Measurements from ENCODE around the gene B3GALT5. TPM values are rescaled to one million over a fixed set of nuclear protein-coding genes. Genes with fewer than 3 reads are reported as not detected.

Gene B3GALT5
- total and polyA plus RNA-seq, 2 donors (not counting 1 experiment from before 2014, with no cell fraction given) = not detected

GRCh38 chr21:39712976-39713375 is 100.2 kb downstream of the B3GALT5 start:
- Histone ChIP-seq H3K27me3 (replicated peaks in 1 of 4; ENCODE audit: control extremely low read depth in 1 of 4, control insufficient read depth in 3 of 4, insufficient read depth in 4 of 4, low read length in 3 of 4) (no peaks in the 10 kb centered on the region), H3K36me3 (replicated peaks in 1 of 2; ENCODE audit: control extremely low read depth in 1 of 2, control insufficient read depth in 1 of 2, extremely low read depth in 1 of 2, insufficient read depth in 2 of 2, low read length in 1 of 2) (no peaks in the 10 kb centered on the region), H3K79me2 (ENCODE audit: control insufficient read depth, insufficient read depth, low read length) (no peaks in the 10 kb centered on the region), H3K27ac (ENCODE audit: low read length in 2 of 2) (no peak overlapping the region), H3K4me1 (ENCODE audit: control insufficient read depth in 2 of 2, insufficient read depth in 2 of 2, low read length in 2 of 2) (no peaks in the 10 kb centered on the region), H3K4me3 (ENCODE audit: control extremely low read depth in 1 of 5, extremely low read depth in 1 of 5, insufficient read depth in 1 of 5, low read depth in 2 of 5, low read length in 4 of 5) (no peak overlapping the region), H3K9me3 (ENCODE audit: control extremely low read depth in 1 of 3, control insufficient read depth in 2 of 3, insufficient read depth in 1 of 3, low read length in 2 of 3) (no peaks in the 10 kb centered on the region), H3K9ac (ENCODE audit: low read length) (no peak overlapping the region), H2AFZ (ENCODE audit: insufficient read depth, low read depth, low read length, poor library complexity, severe bottlenecking) (no peak overlapping the region), H3K4me2 (replicated peaks; ENCODE audit: low read depth, low read length, poor library complexity, severe bottlenecking) (no peak overlapping the region), H4K20me1 (ENCODE audit: control insufficient read depth, insufficient read depth, low read length, poor library complexity, severe bottlenecking) (no peaks in the 10 kb centered on the region)
- no peak for DNase-seq
- no peak for ATAC-seq (ENCODE audit: low read depth)
- Mint-ChIP-seq H3K4me1 (no peaks in the 10 kb centered on the region), H3K4me3 (no peak overlapping the region), H3K27ac (no peak overlapping the region), H3K27me3 (no peaks in the 10 kb centered on the region), H3K9me3 (ENCODE audit: insufficient read depth) (no peaks in the 10 kb centered on the region)
- 72% methylated on average over 2 of the region's 3 CpGs for WGBS (ENCODE audit: insufficient coverage)
- TF ChIP-seq CTCF (IDR thresholded peaks at IDR 0.05) = no peak
- TF ChIP-seq EZH2 (IDR thresholded peaks at IDR 0.05; ENCODE audit: borderline replicate concordance, insufficient read depth, low read depth, low read length, poor library complexity, severe bottlenecking) = no peak
- CTCF ChIA-PET = interaction anchor here (1.4 kb wide), 1 partner anchor 196 kb away, joined by 3 read pairs; no protein-coding TSS in a partner anchor
- intact Hi-C loops (cut with micrococcal nuclease) = no loop called here
- POLR2A ChIA-PET = no interaction called here

DNA sequence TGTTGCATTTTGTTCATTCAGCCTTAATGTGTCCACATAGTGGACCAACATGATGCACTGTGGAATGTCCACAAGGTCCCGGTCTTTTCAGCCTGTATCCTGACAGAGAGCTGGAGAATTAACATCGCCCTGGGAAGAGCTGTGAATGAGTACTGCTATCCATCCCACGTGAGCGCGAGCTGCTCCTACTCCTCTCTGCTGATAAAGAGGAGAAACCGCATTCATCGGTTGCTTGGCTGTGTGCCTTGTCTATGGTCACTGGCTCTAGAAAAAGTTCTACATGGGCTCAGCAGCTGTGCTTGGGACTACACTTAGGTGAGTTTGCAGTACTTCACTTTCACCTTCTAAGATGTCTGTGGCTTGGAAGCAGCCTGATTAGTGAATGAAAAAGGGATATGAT is 101.2 kb downstream of the B3GALT5 start:
- Mint-ChIP-seq H3K4me1 (no peaks in the 10 kb centered on the region), H3K27ac (no peak overlapping the region), H3K9me3 (ENCODE audit: insufficient read depth) (no peaks in the 10 kb centered on the region), H3K27me3 (no peaks in the 10 kb centered on the region), H3K4me3 (no peak overlapping the region)
- ChIA-PET POLR2A (no interaction called here), CTCF (interaction anchor here (0.6 kb wide), 1 partner anchor 196 kb away, joined by 3 read pairs; no protein-coding TSS in a partner anchor)
- DNase-seq = no peak
- no peak overlapping the region for H2AFZ ChIP-seq (ENCODE audit: insufficient read depth, low read depth, low read length, poor library complexity, severe bottlenecking)
- no peaks in the 10 kb centered on the region for H3K27me3 ChIP-seq (replicated peaks in 1 of 4; ENCODE audit: control extremely low read depth in 1 of 4, control insufficient read depth in 3 of 4, insufficient read depth in 4 of 4, low read length in 3 of 4)
- no peak for ATAC-seq (ENCODE audit: low read depth)
- no peaks in the 10 kb centered on the region for H4K20me1 ChIP-seq (ENCODE audit: control insufficient read depth, insufficient read depth, low read length, poor library complexity, severe bottlenecking)
- no peak overlapping the region for H3K4me2 ChIP-seq (replicated peaks; ENCODE audit: low read depth, low read length, poor library complexity, severe bottlenecking)
- H3K9ac ChIP-seq (ENCODE audit: low read length) = no peak overlapping the region
- H3K79me2 ChIP-seq (ENCODE audit: control insufficient read depth, insufficient read depth, low read length) = no peaks in the 10 kb centered on the region
- H3K4me1 ChIP-seq (ENCODE audit: control insufficient read depth in 2 of 2, insufficient read depth in 2 of 2, low read length in 2 of 2) = no peaks in the 10 kb centered on the region
- no peaks in the 10 kb centered on the region for H3K36me3 ChIP-seq (replicated peaks in 1 of 2; ENCODE audit: control extremely low read depth in 1 of 2, control insufficient read depth in 1 of 2, extremely low read depth in 1 of 2, insufficient read depth in 2 of 2, low read length in 1 of 2)
- WGBS (ENCODE audit: insufficient coverage) = 92% methylated on average over 5 of the region's 7 CpGs
- intact Hi-C loops (cut with micrococcal nuclease) = no loop called here
- H3K27ac ChIP-seq (ENCODE audit: low read length in 2 of 2) = no peak overlapping the region
- H3K9me3 ChIP-seq (ENCODE audit: control extremely low read depth in 1 of 3, control insufficient read depth in 2 of 3, insufficient read depth in 1 of 3, low read length in 2 of 3) = no peaks in the 10 kb centered on the region
- no peak overlapping the region for H3K4me3 ChIP-seq (ENCODE audit: control extremely low read depth in 1 of 5, extremely low read depth in 1 of 5, insufficient read depth in 1 of 5, low read depth in 2 of 5, low read length in 4 of 5)
- TF ChIP-seq CTCF (IDR thresholded peaks at IDR 0.05) = no peak
- no peak for TF ChIP-seq EZH2 (IDR thresholded peaks at IDR 0.05; ENCODE audit: borderline replicate concordance, insufficient read depth, low read depth, low read length, poor library complexity, severe bottlenecking)

Data from B cell (primary cell).